ENCODE measurements around the gene SECTM1. TPM values are rescaled to one million over a fixed set of nuclear protein-coding genes. Genes with fewer than 3 reads are reported as not detected.
A peak's percentile ranks its signal among the peaks of the same experiment; 100 is the strongest.

Gene SECTM1
- total and polyA plus RNA-seq, 2 experiments from 2014 or later: 0.21 to 1.3 TPM

GRCh38 chr17:82327757-82328140 lies 5.8 kb downstream of the SECTM1 start (continued):
- TF ChIP-seq, protein P1, sequence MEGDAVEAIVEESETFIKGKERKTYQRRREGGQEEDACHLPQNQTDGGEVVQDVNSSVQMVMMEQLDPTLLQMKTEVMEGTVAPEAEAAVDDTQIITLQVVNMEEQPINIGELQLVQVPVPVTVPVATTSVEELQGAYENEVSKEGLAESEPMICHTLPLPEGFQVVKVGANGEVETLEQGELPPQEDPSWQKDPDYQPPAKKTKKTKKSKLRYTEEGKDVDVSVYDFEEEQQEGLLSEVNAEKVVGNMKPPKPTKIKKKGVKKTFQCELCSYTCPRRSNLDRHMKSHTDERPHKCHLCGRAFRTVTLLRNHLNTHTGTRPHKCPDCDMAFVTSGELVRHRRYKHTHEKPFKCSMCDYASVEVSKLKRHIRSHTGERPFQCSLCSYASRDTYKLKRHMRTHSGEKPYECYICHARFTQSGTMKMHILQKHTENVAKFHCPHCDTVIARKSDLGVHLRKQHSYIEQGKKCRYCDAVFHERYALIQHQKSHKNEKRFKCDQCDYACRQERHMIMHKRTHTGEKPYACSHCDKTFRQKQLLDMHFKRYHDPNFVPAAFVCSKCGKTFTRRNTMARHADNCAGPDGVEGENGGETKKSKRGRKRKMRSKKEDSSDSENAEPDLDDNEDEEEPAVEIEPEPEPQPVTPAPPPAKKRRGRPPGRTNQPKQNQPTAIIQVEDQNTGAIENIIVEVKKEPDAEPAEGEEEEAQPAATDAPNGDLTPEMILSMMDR (conservative IDR thresholded peaks at IDR 0.05; ENCODE audit: low read depth in 2 of 2): no peak
- TF ChIP-seq ZNF114 (CRISPR knock-in tag; IDR thresholded peaks at IDR 0.05): no peak
- TF ChIP-seq CREB1 (CRISPR knock-in tag; IDR thresholded peaks at IDR 0.05; ENCODE audit: low read depth): no peak
- no peak for TF ChIP-seq STAT1 (IDR thresholded peaks at IDR 0.05; ENCODE audit: unreplicated experiment)
- no peak for TF ChIP-seq EZH2phosphoT487 (IDR thresholded peaks at IDR 0.05; ENCODE audit: unreplicated experiment)
- TF ChIP-seq, protein P2, sequence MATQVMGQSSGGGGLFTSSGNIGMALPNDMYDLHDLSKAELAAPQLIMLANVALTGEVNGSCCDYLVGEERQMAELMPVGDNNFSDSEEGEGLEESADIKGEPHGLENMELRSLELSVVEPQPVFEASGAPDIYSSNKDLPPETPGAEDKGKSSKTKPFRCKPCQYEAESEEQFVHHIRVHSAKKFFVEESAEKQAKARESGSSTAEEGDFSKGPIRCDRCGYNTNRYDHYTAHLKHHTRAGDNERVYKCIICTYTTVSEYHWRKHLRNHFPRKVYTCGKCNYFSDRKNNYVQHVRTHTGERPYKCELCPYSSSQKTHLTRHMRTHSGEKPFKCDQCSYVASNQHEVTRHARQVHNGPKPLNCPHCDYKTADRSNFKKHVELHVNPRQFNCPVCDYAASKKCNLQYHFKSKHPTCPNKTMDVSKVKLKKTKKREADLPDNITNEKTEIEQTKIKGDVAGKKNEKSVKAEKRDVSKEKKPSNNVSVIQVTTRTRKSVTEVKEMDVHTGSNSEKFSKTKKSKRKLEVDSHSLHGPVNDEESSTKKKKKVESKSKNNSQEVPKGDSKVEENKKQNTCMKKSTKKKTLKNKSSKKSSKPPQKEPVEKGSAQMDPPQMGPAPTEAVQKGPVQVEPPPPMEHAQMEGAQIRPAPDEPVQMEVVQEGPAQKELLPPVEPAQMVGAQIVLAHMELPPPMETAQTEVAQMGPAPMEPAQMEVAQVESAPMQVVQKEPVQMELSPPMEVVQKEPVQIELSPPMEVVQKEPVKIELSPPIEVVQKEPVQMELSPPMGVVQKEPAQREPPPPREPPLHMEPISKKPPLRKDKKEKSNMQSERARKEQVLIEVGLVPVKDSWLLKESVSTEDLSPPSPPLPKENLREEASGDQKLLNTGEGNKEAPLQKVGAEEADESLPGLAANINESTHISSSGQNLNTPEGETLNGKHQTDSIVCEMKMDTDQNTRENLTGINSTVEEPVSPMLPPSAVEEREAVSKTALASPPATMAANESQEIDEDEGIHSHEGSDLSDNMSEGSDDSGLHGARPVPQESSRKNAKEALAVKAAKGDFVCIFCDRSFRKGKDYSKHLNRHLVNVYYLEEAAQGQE (IDR thresholded peaks at IDR 0.05; ENCODE audit: unreplicated experiment): no peak
- no peak for TF ChIP-seq EZH2 (IDR thresholded peaks at IDR 0.05; ENCODE audit: low read depth, unreplicated experiment)
- TF ChIP-seq NANOG (IDR thresholded peaks at IDR 0.05; ENCODE audit: borderline replicate concordance): no peak
- no peak for TF ChIP-seq POLR2AphosphoS5 (IDR thresholded peaks at IDR 0.05; ENCODE audit: low read depth)
- TF ChIP-seq JUNB (IDR thresholded peaks at IDR 0.05; ENCODE audit: unreplicated experiment): no peak
- TF ChIP-seq ETS1 (IDR thresholded peaks at IDR 0.05): no peak

DNA sequence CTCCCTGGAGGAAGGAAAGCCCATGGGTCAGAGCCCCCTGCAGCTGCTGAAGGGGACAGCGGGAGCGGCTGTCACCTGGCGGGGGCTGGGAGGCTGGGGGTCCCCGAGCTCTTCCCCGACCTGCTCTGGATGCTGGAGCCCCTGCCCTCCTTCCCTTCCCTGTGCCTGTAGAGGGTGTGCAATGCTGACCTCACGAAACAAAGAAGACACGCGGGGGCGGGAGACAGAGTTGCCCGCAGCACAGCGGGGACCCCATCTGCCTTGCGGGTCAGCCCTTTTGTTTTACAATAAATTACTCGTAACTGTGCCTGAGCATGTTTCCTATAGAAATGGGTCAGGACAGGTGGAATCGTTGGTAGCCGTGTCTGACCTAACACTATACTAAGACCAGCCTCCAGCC lies 6.3 kb downstream of the SECTM1 start:
- no peaks in the 10 kb centered on the region for H4K20me1 ChIP-seq (replicated peaks; ENCODE audit: insufficient read depth)
- H3K79me2 ChIP-seq (replicated peaks; ENCODE audit: insufficient read depth): no peaks in the 10 kb centered on the region
- H3K36me3 ChIP-seq (ENCODE audit: insufficient read depth): no peaks in the 10 kb centered on the region
- no peaks in the 10 kb centered on the region for H3K9me2 ChIP-seq (ENCODE audit: insufficient read depth)
- no peak overlapping the region for H3K4me3 ChIP-seq
- peaks cover 18% of the 10 kb centered on the region for H3K27me3 Mint-ChIP-seq (ENCODE audit: insufficient read depth, low read depth, poor library complexity)
- H2AFZ ChIP-seq: no peak overlapping the region
- H3K9me3 Mint-ChIP-seq: no peaks in the 10 kb centered on the region
- H3K4me2 ChIP-seq: no peak overlapping the region
- H3K4me1 Mint-ChIP-seq: peaks cover 13% of the 10 kb centered on the region
- H3K4me1 ChIP-seq (ENCODE audit: insufficient read depth): no peaks in the 10 kb centered on the region
- no peaks in the 10 kb centered on the region for H3F3A ChIP-seq (replicated peaks; ENCODE audit: low read depth)
- DNase-seq (ENCODE audit: low spot score): no peak
- no peak overlapping the region for H3K27ac ChIP-seq (ENCODE audit: low read depth)
- H3K4me3 Mint-ChIP-seq: no peak overlapping the region
- H3K27ac Mint-ChIP-seq: no peak overlapping the region
- H3K36me3 Mint-ChIP-seq (ENCODE audit: low read depth): no peaks in the 10 kb centered on the region; the same call in 2 of the 3 replicates
- peak; percentile 22 for ATAC-seq
- H3K27me3 ChIP-seq (ENCODE audit: insufficient read depth): peaks cover 9% of the 10 kb centered on the region
- TF ChIP-seq, protein P2 (IDR thresholded peaks at IDR 0.05; ENCODE audit: unreplicated experiment): no peak
- no peak for TF ChIP-seq ZNF114 (CRISPR knock-in tag; IDR thresholded peaks at IDR 0.05)
- TF ChIP-seq, protein P1 (conservative IDR thresholded peaks at IDR 0.05; ENCODE audit: low read depth in 2 of 2): no peak
- no peak for TF ChIP-seq POLR2AphosphoS5 (IDR thresholded peaks at IDR 0.05; ENCODE audit: low read depth)
